WTC11 (cell line): ENCODE measurements around the gene ADCY6. TPM values are rescaled to one million over a fixed set of nuclear protein-coding genes. Genes with fewer than 3 reads are reported as not detected.

Experiments used
- ATAC-seq: fragments of 200-7000 bp; cut with Tn5 transposase; 2 replicates; pipeline ENCODE4 v1.10.0; 2021; ENCODE audit warnings: mild to moderate bottlenecking, moderate library complexity
- CTCF ChIA-PET: fragments of 300-600 bp; sonication (Branson Sonifier 250); formaldehyde crosslinking; loops from one replicate; lab custom pipeline; 2021; ENCODE audit warnings: antibody characterized with exemption; lab: Charles Lee
- POLR2A ChIA-PET: fragments of 350-600 bp; sonication (Branson Sonifier 250); formaldehyde crosslinking; loops from one replicate; lab custom pipeline; 2021; ENCODE audit warnings: antibody characterized with exemption; lab: Charles Lee
- DNase-seq: peaks from one replicate; pipeline ENCODE4 v3.0.0; 2021; ENCODE audit warnings: low spot score
- H3K27ac Mint-ChIP-seq: 2 replicates; pipeline ENCODE4 v1.8.0; 2021; ENCODE audit warnings: mixed read lengths
- H3K27me3 Mint-ChIP-seq: 2 replicates; pipeline ENCODE4 v1.8.0; 2021; ENCODE audit warnings: low read depth, mild to moderate bottlenecking, moderate library complexity, mixed read lengths
- H3K36me3 Mint-ChIP-seq: 2 replicates; pipeline ENCODE4 v1.8.0; 2021; ENCODE audit warnings: mixed read lengths
- H3K4me1 Mint-ChIP-seq: 2 replicates; pipeline ENCODE4 v1.8.0; 2022; ENCODE audit warnings: mixed read lengths
- H3K4me3 Mint-ChIP-seq: 2 replicates; pipeline ENCODE4 v1.8.0; 2021; ENCODE audit warnings: mild to moderate bottlenecking, moderate library complexity, mixed read lengths
- H3K9me3 Mint-ChIP-seq: 2 replicates; pipeline ENCODE4 v1.8.0; 2021; ENCODE audit warnings: mixed read lengths
- ATF1 ChIP-seq: sonication (generic); formaldehyde crosslinking; IDR thresholded peaks from 2 replicates; pipeline ENCODE4 v1.8.1; 2023; ENCODE audit warnings: mild to moderate bottlenecking, moderate library complexity, missing genetic modification reagents
- CBFB ChIP-seq: sonication (generic); formaldehyde crosslinking; IDR thresholded peaks from 2 replicates; pipeline ENCODE4 v1.8.1; 2022; ENCODE audit warnings: mild to moderate bottlenecking, low read depth, missing genetic modification reagents
- CREM ChIP-seq: sonication (generic); formaldehyde crosslinking; IDR thresholded peaks from 2 replicates; pipeline ENCODE4 v1.8.1; 2022; ENCODE audit warnings: mild to moderate bottlenecking, missing genetic modification reagents, moderate library complexity
- E2F5 ChIP-seq: sonication (generic); formaldehyde crosslinking; IDR thresholded peaks from 2 replicates; pipeline ENCODE4 v1.8.1; 2022; ENCODE audit warnings: mild to moderate bottlenecking, moderate library complexity, missing genetic modification reagents
- FOXP1 ChIP-seq: sonication (generic); formaldehyde crosslinking; IDR thresholded peaks from 2 replicates; pipeline ENCODE4 v1.8.0; 2022; ENCODE audit warnings: missing genetic modification reagents, mild to moderate bottlenecking, moderate library complexity, borderline replicate concordance
- GTF2I ChIP-seq: fragments of 250-450 bp; sonication (Bioruptor Pico); conservative IDR thresholded peaks from 2 replicates; pipeline ENCODE4 v1.4.0; 2021; ENCODE audit warnings: mild to moderate bottlenecking
- JUN ChIP-seq: sonication (generic); formaldehyde crosslinking; IDR thresholded peaks from 2 replicates; pipeline ENCODE4 v1.8.0; 2023; ENCODE audit warnings: mild to moderate bottlenecking, missing genetic modification reagents
- MXD4 ChIP-seq: fragments of 250-450 bp; sonication (Bioruptor Pico); IDR thresholded peaks from 2 replicates; pipeline ENCODE4 v1.8.0; 2021; ENCODE audit warnings: mild to moderate bottlenecking, moderate library complexity, borderline replicate concordance
- MYBL2 ChIP-seq: sonication (generic); formaldehyde crosslinking; IDR thresholded peaks from 2 replicates; pipeline ENCODE4 v1.8.1; 2023; ENCODE audit warnings: mild to moderate bottlenecking, moderate library complexity, missing genetic modification reagents
- NFATC4 ChIP-seq: fragments of 250-450 bp; sonication (Bioruptor Pico); IDR thresholded peaks from 2 replicates; pipeline ENCODE4 v1.9.0; 2021; ENCODE audit warnings: mild to moderate bottlenecking
- RELA ChIP-seq: sonication (generic); formaldehyde crosslinking; IDR thresholded peaks from 2 replicates; pipeline ENCODE4 v1.8.1; 2022; ENCODE audit warnings: missing genetic modification reagents, mild to moderate bottlenecking, borderline replicate concordance
- RORB ChIP-seq: fragments of 250-450 bp; sonication (Bioruptor Pico); IDR thresholded peaks from 2 replicates; pipeline ENCODE4 v1.9.0; 2021; ENCODE audit warnings: mild to moderate bottlenecking
- STAT6 ChIP-seq: sonication (generic); formaldehyde crosslinking; conservative IDR thresholded peaks from 2 replicates; pipeline ENCODE4 v1.8.1; 2023; ENCODE audit warnings: mild to moderate bottlenecking, low read depth, missing genetic modification reagents, moderate library complexity
- TCF7 ChIP-seq: sonication (generic); formaldehyde crosslinking; IDR thresholded peaks from 2 replicates; pipeline ENCODE4 v1.8.0; 2022; ENCODE audit warnings: mild to moderate bottlenecking, low read depth, missing genetic modification reagents, moderate library complexity
- ZNF121 ChIP-seq: sonication (generic); formaldehyde crosslinking; IDR thresholded peaks from 2 replicates; pipeline ENCODE4 v1.8.0; 2023; ENCODE audit warnings: missing genetic modification reagents
- ZNF138 ChIP-seq: sonication (generic); formaldehyde crosslinking; conservative IDR thresholded peaks from 2 replicates; pipeline ENCODE4 v1.8.1; 2022; ENCODE audit warnings: mild to moderate bottlenecking, moderate library complexity, missing genetic modification reagents
- total RNA-seq: library from RNA; stranded (reverse); gene quantifications from 3 replicates; pipeline ENCODE4 v1.2.3, GENCODE V29; 2021
- TF ChIP-seq, protein P1 (sequence below): fragments of 250-450 bp; sonication (Bioruptor Pico); IDR thresholded peaks from 2 replicates; pipeline ENCODE4 v1.9.0; 2021; ENCODE audit warnings: moderate library complexity, mild to moderate bottlenecking, inconsistent platforms, borderline replicate concordance
- TF ChIP-seq, protein P2 (sequence below): sonication (generic); formaldehyde crosslinking; conservative IDR thresholded peaks from 2 replicates; pipeline ENCODE4 v1.8.1; 2022; ENCODE audit warnings: mild to moderate bottlenecking, missing genetic modification reagents
- TF ChIP-seq, protein P3 (sequence below): sonication (generic); formaldehyde crosslinking; IDR thresholded peaks from 2 replicates; pipeline ENCODE4 v1.8.1; 2023; ENCODE audit warnings: mild to moderate bottlenecking, missing genetic modification reagents, borderline replicate concordance
- TF ChIP-seq, protein P4 (sequence below): sonication (generic); formaldehyde crosslinking; IDR thresholded peaks from 2 replicates; pipeline ENCODE4 v1.8.1; 2022; ENCODE audit warnings: mild to moderate bottlenecking, missing genetic modification reagents, moderate library complexity, borderline replicate concordance

The ADCY6 gene
- total RNA-seq, 1 experiment from 2014 or later, result 12.8 TPM

DNA sequence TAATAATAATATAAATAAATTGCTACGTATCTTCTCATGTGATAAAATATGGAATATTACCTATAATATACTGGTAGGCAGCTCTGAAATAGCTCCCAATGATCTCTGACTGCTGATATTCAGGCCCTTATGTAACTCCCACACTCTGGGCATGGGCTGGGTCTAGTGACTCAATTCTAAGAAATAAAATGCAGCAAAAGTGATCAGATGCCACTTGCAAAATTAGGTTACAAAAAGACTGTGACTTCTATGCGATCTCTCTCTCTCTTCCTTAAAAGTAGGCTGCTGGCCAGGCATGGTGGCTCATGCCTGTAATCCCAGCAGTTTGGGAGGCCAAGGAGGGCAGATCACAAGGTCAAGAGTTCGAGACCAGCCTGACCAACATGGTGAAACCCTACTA is 19.1 kb upstream of the ADCY6 start:
- H3K36me3 Mint-ChIP-seq, result no peaks in the 10 kb centered on the region
- ChIA-PET POLR2A (no interaction called here), CTCF (no interaction called here)
- ATAC-seq (no peak), DNase-seq (no peak)
- peaks cover 24% of the 10 kb centered on the region for H3K4me1 Mint-ChIP-seq
- no peak for TF ChIP-seq CBFB
- H3K27me3 Mint-ChIP-seq, result peaks cover 28% of the 10 kb centered on the region
- H3K4me3 Mint-ChIP-seq, result no peak overlapping the region
- no peaks in the 10 kb centered on the region for H3K9me3 Mint-ChIP-seq
- no peak overlapping the region for H3K27ac Mint-ChIP-seq

DNA sequence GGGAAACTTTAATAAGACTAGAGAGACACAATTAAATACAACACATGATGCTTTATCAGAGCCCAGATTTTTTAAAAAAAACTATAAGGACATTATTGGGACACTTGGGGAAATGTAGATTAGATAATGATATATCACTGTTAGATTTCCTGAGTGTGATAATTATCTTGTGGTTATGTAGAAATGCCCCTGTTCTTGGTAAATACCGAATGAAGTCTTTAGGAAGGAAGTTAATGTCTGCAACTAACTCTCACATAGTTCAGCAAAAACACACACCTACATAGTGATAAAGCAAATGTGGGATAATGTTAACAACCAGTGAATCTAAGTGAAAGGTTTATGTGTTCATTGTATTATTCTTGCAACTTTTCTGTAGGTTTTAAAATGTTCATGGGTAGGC is 14.8 kb upstream of the ADCY6 start:
- no peaks in the 10 kb centered on the region for H3K9me3 Mint-ChIP-seq
- DNase-seq, result no peak
- no peak overlapping the region for H3K27ac Mint-ChIP-seq
- H3K27me3 Mint-ChIP-seq, result no peaks in the 10 kb centered on the region; the same call in 1 of the 2 replicates
- ChIA-PET POLR2A (no interaction called here), CTCF (no interaction called here)
- no peak overlapping the region for H3K4me3 Mint-ChIP-seq
- no peaks in the 10 kb centered on the region for H3K4me1 Mint-ChIP-seq
- no peak for ATAC-seq
- no peaks in the 10 kb centered on the region for H3K36me3 Mint-ChIP-seq
- TF ChIP-seq E2F5 (CRISPR knock-in tag), result no peak
- no peak for TF ChIP-seq ZNF121 (CRISPR knock-in tag)
- TF ChIP-seq ZNF138 (CRISPR knock-in tag), result no peak
- no peak for TF ChIP-seq GTF2I (CRISPR knock-in tag)
- TF ChIP-seq, protein P1, sequence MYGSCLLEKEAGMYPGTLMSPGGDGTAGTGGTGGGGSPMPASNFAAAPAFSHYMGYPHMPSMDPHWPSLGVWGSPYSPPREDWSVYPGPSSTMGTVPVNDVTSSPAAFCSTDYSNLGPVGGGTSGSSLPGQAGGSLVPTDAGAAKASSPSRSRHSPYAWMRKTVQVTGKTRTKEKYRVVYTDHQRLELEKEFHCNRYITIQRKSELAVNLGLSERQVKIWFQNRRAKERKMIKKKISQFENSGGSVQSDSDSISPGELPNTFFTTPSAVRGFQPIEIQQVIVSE (CRISPR knock-in tag), result no peak
- TF ChIP-seq, protein P2, sequence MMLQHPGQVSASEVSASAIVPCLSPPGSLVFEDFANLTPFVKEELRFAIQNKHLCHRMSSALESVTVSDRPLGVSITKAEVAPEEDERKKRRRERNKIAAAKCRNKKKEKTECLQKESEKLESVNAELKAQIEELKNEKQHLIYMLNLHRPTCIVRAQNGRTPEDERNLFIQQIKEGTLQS, result no peak
- TF ChIP-seq FOXP1, result no peak
- no peak for TF ChIP-seq RORB (CRISPR knock-in tag)
- TF ChIP-seq TCF7 (CRISPR knock-in tag), result no peak
- TF ChIP-seq RELA (CRISPR knock-in tag), result no peak
- TF ChIP-seq NFATC4 (CRISPR knock-in tag), result no peak
- no peak for TF ChIP-seq STAT6 (CRISPR knock-in tag)
- TF ChIP-seq MXD4, result no peak
- TF ChIP-seq JUN (CRISPR knock-in tag), result no peak
- TF ChIP-seq, protein P3, sequence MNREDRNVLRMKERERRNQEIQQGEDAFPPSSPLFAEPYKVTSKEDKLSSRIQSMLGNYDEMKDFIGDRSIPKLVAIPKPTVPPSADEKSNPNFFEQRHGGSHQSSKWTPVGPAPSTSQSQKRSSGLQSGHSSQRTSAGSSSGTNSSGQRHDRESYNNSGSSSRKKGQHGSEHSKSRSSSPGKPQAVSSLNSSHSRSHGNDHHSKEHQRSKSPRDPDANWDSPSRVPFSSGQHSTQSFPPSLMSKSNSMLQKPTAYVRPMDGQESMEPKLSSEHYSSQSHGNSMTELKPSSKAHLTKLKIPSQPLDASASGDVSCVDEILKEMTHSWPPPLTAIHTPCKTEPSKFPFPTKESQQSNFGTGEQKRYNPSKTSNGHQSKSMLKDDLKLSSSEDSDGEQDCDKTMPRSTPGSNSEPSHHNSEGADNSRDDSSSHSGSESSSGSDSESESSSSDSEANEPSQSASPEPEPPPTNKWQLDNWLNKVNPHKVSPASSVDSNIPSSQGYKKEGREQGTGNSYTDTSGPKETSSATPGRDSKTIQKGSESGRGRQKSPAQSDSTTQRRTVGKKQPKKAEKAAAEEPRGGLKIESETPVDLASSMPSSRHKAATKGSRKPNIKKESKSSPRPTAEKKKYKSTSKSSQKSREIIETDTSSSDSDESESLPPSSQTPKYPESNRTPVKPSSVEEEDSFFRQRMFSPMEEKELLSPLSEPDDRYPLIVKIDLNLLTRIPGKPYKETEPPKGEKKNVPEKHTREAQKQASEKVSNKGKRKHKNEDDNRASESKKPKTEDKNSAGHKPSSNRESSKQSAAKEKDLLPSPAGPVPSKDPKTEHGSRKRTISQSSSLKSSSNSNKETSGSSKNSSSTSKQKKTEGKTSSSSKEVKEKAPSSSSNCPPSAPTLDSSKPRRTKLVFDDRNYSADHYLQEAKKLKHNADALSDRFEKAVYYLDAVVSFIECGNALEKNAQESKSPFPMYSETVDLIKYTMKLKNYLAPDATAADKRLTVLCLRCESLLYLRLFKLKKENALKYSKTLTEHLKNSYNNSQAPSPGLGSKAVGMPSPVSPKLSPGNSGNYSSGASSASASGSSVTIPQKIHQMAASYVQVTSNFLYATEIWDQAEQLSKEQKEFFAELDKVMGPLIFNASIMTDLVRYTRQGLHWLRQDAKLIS (CRISPR knock-in tag), result no peak
- TF ChIP-seq MYBL2 (CRISPR knock-in tag), result no peak
- no peak for TF ChIP-seq ATF1 (CRISPR knock-in tag)
- TF ChIP-seq, protein P4, sequence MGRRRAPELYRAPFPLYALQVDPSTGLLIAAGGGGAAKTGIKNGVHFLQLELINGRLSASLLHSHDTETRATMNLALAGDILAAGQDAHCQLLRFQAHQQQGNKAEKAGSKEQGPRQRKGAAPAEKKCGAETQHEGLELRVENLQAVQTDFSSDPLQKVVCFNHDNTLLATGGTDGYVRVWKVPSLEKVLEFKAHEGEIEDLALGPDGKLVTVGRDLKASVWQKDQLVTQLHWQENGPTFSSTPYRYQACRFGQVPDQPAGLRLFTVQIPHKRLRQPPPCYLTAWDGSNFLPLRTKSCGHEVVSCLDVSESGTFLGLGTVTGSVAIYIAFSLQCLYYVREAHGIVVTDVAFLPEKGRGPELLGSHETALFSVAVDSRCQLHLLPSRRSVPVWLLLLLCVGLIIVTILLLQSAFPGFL, result no peak
- no peak for TF ChIP-seq CREM (CRISPR knock-in tag)
